ENCODE measurements around the gene MXRA7.

Gene MXRA7

DNA sequence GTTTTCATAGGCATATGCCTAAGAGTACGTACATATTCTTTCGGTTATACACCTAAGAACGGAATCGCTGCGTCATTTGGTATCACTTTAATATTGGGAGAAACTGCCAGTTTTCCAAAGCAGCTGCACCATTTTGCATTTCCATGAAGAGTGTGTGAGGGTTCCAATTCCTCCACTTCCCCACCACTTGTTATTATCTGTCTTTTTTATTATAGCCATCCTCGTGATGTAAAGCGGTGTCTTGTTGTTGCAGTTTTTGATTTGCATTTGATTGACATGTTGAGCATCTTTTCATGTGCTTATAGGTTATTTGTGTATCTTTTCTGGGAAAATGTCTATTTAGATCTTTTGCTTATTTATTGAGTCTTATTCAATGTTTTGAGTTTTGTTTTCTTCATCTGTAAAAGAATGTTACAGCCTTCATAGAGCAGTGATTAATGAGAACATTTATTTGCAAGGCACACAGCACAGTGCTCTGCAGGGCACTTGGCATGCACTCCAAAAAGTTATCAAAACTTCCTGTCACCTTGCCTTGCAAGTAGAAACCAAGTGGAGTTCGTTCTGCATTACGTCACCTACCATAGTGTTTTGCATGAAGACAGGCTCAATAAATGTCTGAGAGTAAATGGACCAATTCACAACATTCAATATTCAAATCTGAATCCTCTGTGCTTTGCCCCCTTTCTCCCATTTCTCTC lies 40.6 kb downstream of the MXRA7 start:
- H3K27me3 Mint-ChIP-seq (ENCODE audit: low read depth), result peaks cover 4% of the 10 kb centered on the region
- H3K4me3 Mint-ChIP-seq, result peak overlapping the region; percentile 87 to 94 (median 94)

DNA sequence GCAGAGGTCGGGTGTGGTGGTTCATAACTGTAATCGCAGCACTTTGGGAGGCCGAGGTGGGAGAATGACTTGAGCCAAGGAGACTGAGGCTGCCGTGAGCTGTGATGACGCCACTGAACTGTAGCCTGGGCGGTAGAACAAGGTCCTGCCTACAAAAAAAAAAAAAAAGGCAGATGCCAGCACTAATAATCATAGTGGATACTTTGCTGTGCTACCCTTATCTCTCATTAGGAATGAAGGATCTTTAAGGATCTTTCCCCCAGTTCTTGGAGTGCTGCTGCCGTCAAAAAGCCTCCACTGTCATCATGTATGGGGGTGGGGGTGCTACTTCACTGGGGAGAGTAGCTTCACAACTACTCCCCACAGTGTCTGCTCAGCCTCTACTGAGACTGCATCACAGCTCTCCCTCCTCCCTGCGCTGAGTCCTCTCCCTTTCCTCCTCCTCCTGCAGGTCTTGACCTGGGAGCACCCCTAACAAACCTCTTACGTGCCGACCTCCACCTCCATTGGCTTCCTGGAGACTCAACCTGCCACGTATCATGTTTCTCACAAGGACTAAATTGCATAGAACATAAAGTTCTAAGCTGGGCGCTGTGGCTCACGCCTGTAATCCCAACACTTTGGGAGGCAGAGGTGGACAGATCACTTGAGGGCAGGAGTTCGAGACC lies 42.8 kb downstream of the MXRA7 start:
- Mint-ChIP-seq H3K4me1 (peaks cover 40% of the 10 kb centered on the region), H3K27me3 (ENCODE audit: low read depth) (peaks cover 4% of the 10 kb centered on the region), H3K9me3 (no peaks in the 10 kb centered on the region), H3K27ac (peak overlapping the region in 1 of 3 experiments; percentile 59), H3K4me3 (no peak overlapping the region), H3K36me3 (ENCODE audit: low read depth) (no peaks in the 10 kb centered on the region)
- TF ChIP-seq, protein P1, sequence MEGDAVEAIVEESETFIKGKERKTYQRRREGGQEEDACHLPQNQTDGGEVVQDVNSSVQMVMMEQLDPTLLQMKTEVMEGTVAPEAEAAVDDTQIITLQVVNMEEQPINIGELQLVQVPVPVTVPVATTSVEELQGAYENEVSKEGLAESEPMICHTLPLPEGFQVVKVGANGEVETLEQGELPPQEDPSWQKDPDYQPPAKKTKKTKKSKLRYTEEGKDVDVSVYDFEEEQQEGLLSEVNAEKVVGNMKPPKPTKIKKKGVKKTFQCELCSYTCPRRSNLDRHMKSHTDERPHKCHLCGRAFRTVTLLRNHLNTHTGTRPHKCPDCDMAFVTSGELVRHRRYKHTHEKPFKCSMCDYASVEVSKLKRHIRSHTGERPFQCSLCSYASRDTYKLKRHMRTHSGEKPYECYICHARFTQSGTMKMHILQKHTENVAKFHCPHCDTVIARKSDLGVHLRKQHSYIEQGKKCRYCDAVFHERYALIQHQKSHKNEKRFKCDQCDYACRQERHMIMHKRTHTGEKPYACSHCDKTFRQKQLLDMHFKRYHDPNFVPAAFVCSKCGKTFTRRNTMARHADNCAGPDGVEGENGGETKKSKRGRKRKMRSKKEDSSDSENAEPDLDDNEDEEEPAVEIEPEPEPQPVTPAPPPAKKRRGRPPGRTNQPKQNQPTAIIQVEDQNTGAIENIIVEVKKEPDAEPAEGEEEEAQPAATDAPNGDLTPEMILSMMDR (IDR thresholded peaks at IDR 0.05; ENCODE audit: unreplicated experiment in 3 of 3), result no peak

More for the DNA sequence above, 40.6 kb downstream of the MXRA7 start:
- no peaks in the 10 kb centered on the region for H3K36me3 Mint-ChIP-seq (ENCODE audit: low read depth)
- H3K27ac Mint-ChIP-seq, result peak overlapping the region; percentile 99
- H3K9me3 Mint-ChIP-seq, result no peaks in the 10 kb centered on the region
- peaks cover 40% of the 10 kb centered on the region for H3K4me1 Mint-ChIP-seq
- TF ChIP-seq, protein P1 (IDR thresholded peaks at IDR 0.05; ENCODE audit: unreplicated experiment in 3 of 3), result no peak

DNA sequence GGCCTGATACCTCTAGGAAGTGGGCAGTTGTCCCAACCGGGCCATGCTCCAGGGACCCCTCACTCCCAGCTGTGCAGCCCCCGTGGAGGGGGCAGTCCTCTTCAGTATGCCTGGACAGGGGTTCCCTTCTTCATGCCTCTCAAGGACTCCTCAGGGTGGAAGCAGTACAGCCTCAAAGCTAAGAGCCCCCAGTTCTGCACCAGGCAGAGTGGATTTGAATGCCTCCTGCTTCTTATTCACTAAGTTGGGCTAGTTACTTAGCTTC lies 43.3 kb downstream of the MXRA7 start:
- H3K9me3 Mint-ChIP-seq, result no peaks in the 10 kb centered on the region
- H3K36me3 Mint-ChIP-seq (ENCODE audit: low read depth), result no peaks in the 10 kb centered on the region
- TF ChIP-seq, protein P1 (IDR thresholded peaks at IDR 0.05; ENCODE audit: unreplicated experiment in 3 of 3), result no peak
- H3K27me3 Mint-ChIP-seq (ENCODE audit: low read depth), result peaks cover 4% of the 10 kb centered on the region
- H3K27ac Mint-ChIP-seq, result peak overlapping the region; percentile 32 to 59 (median 40)
- H3K4me1 Mint-ChIP-seq, result peaks cover 37% of the 10 kb centered on the region
- H3K4me3 Mint-ChIP-seq, result no peak overlapping the region

DNA sequence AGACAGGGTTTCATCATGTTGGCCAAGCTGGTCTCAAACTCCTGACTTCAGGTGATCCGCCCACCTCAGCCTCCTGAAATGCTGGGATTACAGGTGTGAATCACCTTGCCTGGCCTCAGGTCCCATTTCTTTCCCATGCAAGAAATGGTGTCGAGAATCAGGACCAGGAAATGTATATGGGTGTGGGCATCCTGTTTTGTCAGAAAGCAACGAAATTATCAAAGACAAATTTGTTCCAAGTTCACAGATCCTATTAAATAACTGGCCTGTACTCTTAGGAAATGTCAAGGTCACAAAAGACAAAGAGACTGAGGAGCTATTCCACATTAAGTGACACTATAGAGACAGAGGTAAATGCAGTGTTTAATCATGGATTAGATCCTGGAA lies 50.1 kb downstream of the MXRA7 start:
- Mint-ChIP-seq H3K27ac (no peak overlapping the region), H3K27me3 (ENCODE audit: low read depth) (no peaks in the 10 kb centered on the region), H3K36me3 (ENCODE audit: low read depth) (no peaks in the 10 kb centered on the region), H3K4me1 (peaks cover 8% of the 10 kb centered on the region), H3K9me3 (no peaks in the 10 kb centered on the region), H3K4me3 (no peak overlapping the region)
- TF ChIP-seq, protein P1 (IDR thresholded peaks at IDR 0.05; ENCODE audit: unreplicated experiment in 3 of 3), result no peak

DNA sequence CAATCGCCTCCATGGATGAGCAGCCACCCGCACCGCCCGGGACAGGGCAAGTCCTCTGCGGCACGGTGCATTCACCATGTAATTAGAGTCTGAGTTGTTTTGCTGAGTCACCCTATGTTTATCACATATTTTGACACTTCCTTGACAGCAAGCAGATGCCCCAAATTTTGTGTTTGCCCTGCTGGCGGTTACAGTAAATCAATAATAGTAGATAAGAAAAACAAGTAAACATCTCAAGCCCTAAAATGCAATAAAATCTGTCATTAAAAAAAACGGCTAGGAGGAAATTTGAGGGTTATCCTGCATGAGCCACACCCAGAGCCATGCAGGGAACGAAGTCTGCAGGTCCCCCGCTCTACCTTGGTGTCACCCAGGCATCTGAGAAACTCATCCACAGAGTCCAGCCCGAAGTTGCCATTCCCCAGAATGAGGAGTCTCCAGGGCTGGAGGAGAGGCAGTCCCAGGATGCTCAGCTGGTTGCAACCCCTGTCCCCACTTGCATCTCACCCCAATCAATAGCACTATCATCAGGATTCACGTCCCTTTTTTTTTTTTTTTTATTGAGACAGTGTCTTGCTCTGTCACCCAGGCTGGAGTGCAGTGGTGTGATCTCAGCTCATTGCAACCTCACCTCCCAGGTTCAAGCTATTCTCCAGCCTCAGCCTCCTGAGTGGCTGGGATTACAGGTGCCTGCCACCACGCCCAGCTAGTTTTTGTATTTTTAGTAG lies 50.7 kb downstream of the MXRA7 start:
- H3K27ac Mint-ChIP-seq, result peak overlapping the region in 1 of 3 experiments; percentile 13
- TF ChIP-seq, protein P1 (IDR thresholded peaks at IDR 0.05; ENCODE audit: unreplicated experiment in 3 of 3), result no peak
- peaks cover 8% of the 10 kb centered on the region for H3K4me1 Mint-ChIP-seq
- H3K4me3 Mint-ChIP-seq, result no peak overlapping the region
- H3K9me3 Mint-ChIP-seq, result no peaks in the 10 kb centered on the region
- H3K36me3 Mint-ChIP-seq (ENCODE audit: low read depth), result no peaks in the 10 kb centered on the region
- no peaks in the 10 kb centered on the region for H3K27me3 Mint-ChIP-seq (ENCODE audit: low read depth)

Measured in nephron (organoid).